ENCODE results near the gene EIF2S1.

EIF2S1 gene

GRCh38 chr14:67418401-67419191, 58.5 kb downstream of the EIF2S1 start:
- no peak for DNase-seq (ENCODE audit: low spot score)
- TF ChIP-seq CTCF (IDR thresholded peaks at IDR 0.05), result no peak
- H3K4me3 ChIP-seq, result no peak overlapping the region
- H3K27ac ChIP-seq, result no peak overlapping the region

DNA sequence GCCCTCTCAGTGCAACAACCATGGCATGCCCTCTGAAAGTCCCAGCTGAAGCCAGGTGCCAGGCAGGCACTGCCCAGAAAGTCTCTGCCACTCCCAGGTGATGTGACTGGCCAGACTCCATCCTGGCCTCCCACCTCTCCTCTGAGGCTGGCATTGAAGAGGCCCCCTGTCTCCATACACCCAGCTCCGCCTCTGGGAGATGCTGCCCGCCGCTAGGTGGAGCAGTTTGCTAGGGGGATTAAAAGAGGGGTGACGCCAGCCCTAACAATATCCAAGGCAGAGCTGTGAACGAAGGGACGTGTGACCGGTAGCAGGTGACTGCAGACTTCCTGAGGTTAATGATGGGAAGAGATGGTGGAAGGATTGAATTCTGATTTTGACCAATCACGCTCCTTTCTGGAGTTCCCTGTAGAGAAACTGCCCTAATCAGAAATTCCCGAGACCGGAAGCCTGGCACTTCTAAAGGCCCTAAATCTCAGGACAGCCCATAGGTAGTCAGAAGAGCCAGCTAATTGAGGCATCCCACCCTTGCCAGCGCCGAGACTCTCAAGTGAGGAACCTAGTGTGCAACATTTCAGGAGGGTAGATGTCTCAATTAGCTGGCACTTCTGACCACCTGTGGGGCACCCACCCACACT, 60.1 kb downstream of the EIF2S1 start:
- no peak for DNase-seq (ENCODE audit: low spot score)
- no peak for TF ChIP-seq CTCF (IDR thresholded peaks at IDR 0.05)
- Histone ChIP-seq H3K27ac (no peak overlapping the region), H3K4me3 (no peak overlapping the region)

DNA sequence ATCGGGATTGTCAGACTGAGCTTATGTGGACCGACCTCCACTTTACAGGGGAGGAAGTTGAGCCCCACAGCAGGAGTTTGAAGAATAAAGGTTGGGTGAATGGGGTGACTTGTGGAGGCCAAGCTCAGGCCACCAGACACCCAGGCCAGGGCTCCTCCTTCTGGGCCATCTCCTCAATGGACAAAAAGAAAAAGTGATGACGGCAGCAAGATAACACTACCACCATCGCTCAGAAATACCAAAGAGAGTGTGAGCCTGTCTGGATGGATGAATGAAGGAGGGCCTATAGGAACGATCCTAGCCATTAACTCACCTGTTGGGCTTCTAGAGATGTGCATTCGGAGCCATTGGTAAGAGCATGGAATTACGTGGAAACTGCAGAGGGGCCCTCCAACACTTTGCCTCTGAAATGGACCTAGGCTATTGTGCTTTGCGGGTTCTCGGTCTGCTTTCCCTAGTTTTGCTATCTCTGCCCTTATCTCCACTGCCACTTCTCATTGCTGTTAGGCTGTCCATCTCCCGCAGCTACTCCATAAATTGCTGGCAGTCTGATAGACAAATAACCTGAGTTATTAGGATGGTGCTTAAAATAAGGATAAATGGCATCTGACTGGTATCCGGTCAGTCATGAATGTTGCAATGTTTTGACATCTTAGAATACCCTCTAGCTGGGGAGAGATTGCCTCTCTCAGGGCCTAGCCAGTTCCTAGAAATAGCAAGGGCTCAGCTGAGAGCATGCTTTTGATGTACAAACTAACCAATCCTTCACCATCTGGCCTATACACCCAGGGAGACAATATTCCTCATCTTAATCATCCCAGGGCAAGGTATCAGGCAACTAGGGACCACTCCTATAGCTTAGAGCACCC, 61.5 kb downstream of the EIF2S1 start:
- no peak for TF ChIP-seq CTCF (IDR thresholded peaks at IDR 0.05)
- DNase-seq (ENCODE audit: low spot score), result no peak

GRCh38 chr14:67423424-67423823, 63.3 kb downstream of the EIF2S1 start:
- no peak for DNase-seq (ENCODE audit: low spot score)
- Histone ChIP-seq H3K27ac (no peak overlapping the region), H3K4me3 (no peak overlapping the region)
- TF ChIP-seq CTCF (IDR thresholded peaks at IDR 0.05), result no peak

More for the DNA sequence above, 61.5 kb downstream of the EIF2S1 start:
- Histone ChIP-seq H3K27ac (no peak overlapping the region), H3K4me3 (no peak overlapping the region)

DNA sequence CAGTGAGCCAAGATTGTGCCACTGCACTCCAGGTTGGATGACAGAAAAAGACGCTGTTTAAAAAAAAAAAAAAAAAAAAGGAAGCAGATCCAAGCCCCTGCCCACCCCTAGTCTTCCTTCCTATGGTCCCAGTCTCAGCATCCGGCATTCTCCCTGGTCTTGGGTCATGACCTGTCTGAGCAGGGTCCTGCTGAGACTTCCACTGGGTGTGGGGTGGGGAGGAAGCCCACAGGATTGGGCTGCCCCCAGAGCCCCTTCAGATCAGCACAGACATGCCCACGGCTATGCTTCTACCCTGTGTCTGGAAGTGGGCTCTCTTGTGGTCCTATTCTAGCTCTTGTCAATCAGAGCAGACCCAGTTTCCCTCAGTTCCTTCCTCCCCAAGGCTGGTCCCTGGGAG, 64.4 kb downstream of the EIF2S1 start:
- no peak for TF ChIP-seq CTCF (IDR thresholded peaks at IDR 0.05)
- no peak for DNase-seq (ENCODE audit: low spot score)
- Histone ChIP-seq H3K4me3 (no peak overlapping the region), H3K27ac (no peak overlapping the region)

GRCh38 chr14:67425608-67426007, 65.5 kb downstream of the EIF2S1 start:
- no peak for DNase-seq (ENCODE audit: low spot score)
- Histone ChIP-seq H3K27ac (no peak overlapping the region), H3K4me3 (no peak overlapping the region)
- TF ChIP-seq CTCF (IDR thresholded peaks at IDR 0.05), result no peak
